GF-D8 (cell line): ENCODE data around the gene VSIR.

Experiments
- DNase-seq: peaks from one replicate; lab custom pipeline; 2025; lab: John Stamatoyannopoulos, UW

VSIR gene

GRCh38 chr10:71747039-71747531 is 26.2 kb downstream of the VSIR start:
- DNase-seq, result no peak

GRCh38 chr10:71746344-71747037 is 26.8 kb downstream of the VSIR start:
- peak; percentile 98 for DNase-seq

- no peak for DNase-seq
Observed at GRCh38 chr10:71745664-71746250, 27.6 kb downstream of the VSIR start.

- DNase-seq, result no peak
Observed at GRCh38 chr10:71744897-71745663, 28.2 kb downstream of the VSIR start.

GRCh38 chr10:71743866-71744265 is 29.5 kb downstream of the VSIR start:
- no peak for DNase-seq

- peak; percentile 65 for DNase-seq
Observed at GRCh38 chr10:71743089-71743838, 30.1 kb downstream of the VSIR start.

- DNase-seq, result peak; percentile 46
Observed at GRCh38 chr10:71742301-71743088, 30.8 kb downstream of the VSIR start.

- DNase-seq, result no peak
Observed at GRCh38 chr10:71741671-71742070, 31.6 kb downstream of the VSIR start.

GRCh38 chr10:71741029-71741428 is 32.3 kb downstream of the VSIR start:
- no peak for DNase-seq

GRCh38 chr10:71740069-71740653 is 33.2 kb downstream of the VSIR start:
- DNase-seq, result peak; percentile 61

- no peak for DNase-seq
Observed at GRCh38 chr10:71739358-71739900, 33.9 kb downstream of the VSIR start.

GRCh38 chr10:71737834-71738197 is 35.5 kb downstream of the VSIR start:
- no peak for DNase-seq

- no peak for DNase-seq
Observed at GRCh38 chr10:71737001-71737833, 36.1 kb downstream of the VSIR start.

- DNase-seq, result no peak
Observed at GRCh38 chr10:71736570-71736952, 36.8 kb downstream of the VSIR start.

GRCh38 chr10:71735709-71736569 is 37.4 kb downstream of the VSIR start:
- DNase-seq, result peak; percentile 16

- DNase-seq, result no peak
Observed at GRCh38 chr10:71734797-71735196, 38.5 kb downstream of the VSIR start.

GRCh38 chr10:71731791-71732190 is 41.5 kb downstream of the VSIR start:
- DNase-seq, result no peak

- DNase-seq, result peak; percentile 79
Observed at GRCh38 chr10:71729161-71729636, 44.1 kb downstream of the VSIR start.
